Activated naive CD4-positive, alpha-beta T cell treated with anti-CD3 and anti-CD28 coated beads, Interleukin-2, amount 50 U/mL, for 24 hours (primary cell): ENCODE data around the gene HMOX2.
A peak's percentile ranks its signal among the peaks of the same experiment; 100 is the strongest.

Experiments used
- H3K27ac Mint-ChIP-seq: one replicate; pipeline ENCODE4 v1.8.0; 2021; ENCODE audit warnings: mild to moderate bottlenecking, mixed read lengths
- H3K27me3 Mint-ChIP-seq: one replicate; pipeline ENCODE4 v1.8.0; 2021; ENCODE audit warnings: mixed read lengths
- H3K36me3 Mint-ChIP-seq: one replicate; pipeline ENCODE4 v1.8.0; 2021; ENCODE audit warnings: mixed read lengths
- H3K4me1 Mint-ChIP-seq: one replicate; pipeline ENCODE4 v1.8.0; 2021; ENCODE audit warnings: mixed read lengths
- H3K4me3 Mint-ChIP-seq: one replicate; pipeline ENCODE4 v1.8.0; 2021; ENCODE audit warnings: mild to moderate bottlenecking, mixed read lengths
- H3K9me3 Mint-ChIP-seq: one replicate; pipeline ENCODE4 v1.8.0; 2021; ENCODE audit warnings: mixed read lengths

Gene HMOX2

GRCh38 chr16:4522051-4522581, 45.9 kb downstream of the HMOX2 start:
- Mint-ChIP-seq H3K4me1 (peaks cover 46% of the 10 kb centered on the region), H3K27ac (no peak overlapping the region), H3K27me3 (no peaks in the 10 kb centered on the region), H3K4me3 (no peak overlapping the region), H3K36me3 (no peaks in the 10 kb centered on the region), H3K9me3 (no peaks in the 10 kb centered on the region)

GRCh38 chr16:4523686-4524085, 47.5 kb downstream of the HMOX2 start:
- Mint-ChIP-seq H3K27me3 (no peaks in the 10 kb centered on the region), H3K27ac (peak overlapping the region; percentile 74), H3K9me3 (no peaks in the 10 kb centered on the region), H3K4me1 (peaks cover 49% of the 10 kb centered on the region), H3K4me3 (no peak overlapping the region), H3K36me3 (no peaks in the 10 kb centered on the region)

GRCh38 chr16:4524571-4524970, 48.4 kb downstream of the HMOX2 start:
- no peaks in the 10 kb centered on the region for H3K9me3 Mint-ChIP-seq
- no peak overlapping the region for H3K4me3 Mint-ChIP-seq
- no peak overlapping the region for H3K27ac Mint-ChIP-seq
- peaks cover 50% of the 10 kb centered on the region for H3K4me1 Mint-ChIP-seq
- no peaks in the 10 kb centered on the region for H3K27me3 Mint-ChIP-seq
- H3K36me3 Mint-ChIP-seq, result no peaks in the 10 kb centered on the region

GRCh38 chr16:4525069-4525468, 48.9 kb downstream of the HMOX2 start:
- no peaks in the 10 kb centered on the region for H3K27me3 Mint-ChIP-seq

GRCh38 chr16:4525634-4526277, 49.6 kb downstream of the HMOX2 start:
- H3K27me3 Mint-ChIP-seq, result no peaks in the 10 kb centered on the region
- no peaks in the 10 kb centered on the region for H3K9me3 Mint-ChIP-seq
- no peak overlapping the region for H3K4me3 Mint-ChIP-seq
- H3K4me1 Mint-ChIP-seq, result peaks cover 56% of the 10 kb centered on the region
- peak overlapping the region; percentile 23 for H3K27ac Mint-ChIP-seq
- no peaks in the 10 kb centered on the region for H3K36me3 Mint-ChIP-seq

More at GRCh38 chr16:4525069-4525468, 48.9 kb downstream of the HMOX2 start:
- Mint-ChIP-seq H3K4me1 (peaks cover 52% of the 10 kb centered on the region), H3K36me3 (no peaks in the 10 kb centered on the region), H3K9me3 (no peaks in the 10 kb centered on the region), H3K4me3 (no peak overlapping the region), H3K27ac (no peak overlapping the region)

- Mint-ChIP-seq H3K36me3 (no peaks in the 10 kb centered on the region), H3K27ac (peak overlapping the region; percentile 98), H3K27me3 (no peaks in the 10 kb centered on the region), H3K9me3 (no peaks in the 10 kb centered on the region), H3K4me1 (peaks cover 74% of the 10 kb centered on the region), H3K4me3 (peak overlapping the region; percentile 75)
Observed at GRCh38 chr16:4529085-4530060, 53.2 kb downstream of the HMOX2 start.

- H3K27ac Mint-ChIP-seq, result peak overlapping the region; percentile 66
- H3K36me3 Mint-ChIP-seq, result peaks cover 1% of the 10 kb centered on the region
- no peaks in the 10 kb centered on the region for H3K9me3 Mint-ChIP-seq
- H3K4me1 Mint-ChIP-seq, result peaks cover 83% of the 10 kb centered on the region
- H3K4me3 Mint-ChIP-seq, result no peak overlapping the region
- no peaks in the 10 kb centered on the region for H3K27me3 Mint-ChIP-seq
Observed at GRCh38 chr16:4531811-4532210, 55.6 kb downstream of the HMOX2 start.

GRCh38 chr16:4532238-4532637, 56.0 kb downstream of the HMOX2 start:
- Mint-ChIP-seq H3K9me3 (no peaks in the 10 kb centered on the region), H3K36me3 (peaks cover 1% of the 10 kb centered on the region), H3K4me3 (no peak overlapping the region), H3K27ac (peak overlapping the region; percentile 66), H3K27me3 (no peaks in the 10 kb centered on the region), H3K4me1 (peaks cover 83% of the 10 kb centered on the region)

- no peak overlapping the region for H3K4me3 Mint-ChIP-seq
- H3K27ac Mint-ChIP-seq, result peak overlapping the region; percentile 62
- H3K4me1 Mint-ChIP-seq, result peaks cover 76% of the 10 kb centered on the region
Observed at GRCh38 chr16:4533490-4533889, 57.3 kb downstream of the HMOX2 start.

GRCh38 chr16:4534151-4534790, 58.1 kb downstream of the HMOX2 start:
- H3K4me1 Mint-ChIP-seq, result peaks cover 71% of the 10 kb centered on the region
- H3K27ac Mint-ChIP-seq, result peak overlapping the region; percentile 4
- peak overlapping the region; percentile 49 for H3K4me3 Mint-ChIP-seq
- H3K36me3 Mint-ChIP-seq, result peaks cover 1% of the 10 kb centered on the region
- H3K9me3 Mint-ChIP-seq, result no peaks in the 10 kb centered on the region
- H3K27me3 Mint-ChIP-seq, result no peaks in the 10 kb centered on the region

More at GRCh38 chr16:4533490-4533889, 57.3 kb downstream of the HMOX2 start:
- peaks cover 1% of the 10 kb centered on the region for H3K36me3 Mint-ChIP-seq
- H3K27me3 Mint-ChIP-seq, result no peaks in the 10 kb centered on the region
- H3K9me3 Mint-ChIP-seq, result no peaks in the 10 kb centered on the region

- peaks cover 59% of the 10 kb centered on the region for H3K4me1 Mint-ChIP-seq
- no peaks in the 10 kb centered on the region for H3K27me3 Mint-ChIP-seq
- peaks cover 7% of the 10 kb centered on the region for H3K36me3 Mint-ChIP-seq
- peak overlapping the region; percentile 47 for H3K4me3 Mint-ChIP-seq
- H3K27ac Mint-ChIP-seq, result peak overlapping the region; percentile 9
- H3K9me3 Mint-ChIP-seq, result peaks cover 4% of the 10 kb centered on the region
Observed at GRCh38 chr16:4535627-4536108, 59.5 kb downstream of the HMOX2 start.

GRCh38 chr16:4536391-4537106, 60.4 kb downstream of the HMOX2 start:
- H3K4me3 Mint-ChIP-seq, result peak overlapping the region; percentile 72
- peaks cover 59% of the 10 kb centered on the region for H3K4me1 Mint-ChIP-seq
- peak overlapping the region; percentile 25 for H3K27ac Mint-ChIP-seq
- H3K27me3 Mint-ChIP-seq, result no peaks in the 10 kb centered on the region
- H3K36me3 Mint-ChIP-seq, result peaks cover 7% of the 10 kb centered on the region
- H3K9me3 Mint-ChIP-seq, result peaks cover 4% of the 10 kb centered on the region

- Mint-ChIP-seq H3K36me3 (peaks cover 7% of the 10 kb centered on the region), H3K4me1 (peaks cover 50% of the 10 kb centered on the region), H3K9me3 (peaks cover 4% of the 10 kb centered on the region), H3K4me3 (peak overlapping the region; percentile 72), H3K27ac (peak overlapping the region; percentile 25), H3K27me3 (no peaks in the 10 kb centered on the region)
Observed at GRCh38 chr16:4537376-4538343, 61.5 kb downstream of the HMOX2 start.
